K562 (cell line): ENCODE measurements around the gene BICC1. TPM values are rescaled to one million over a fixed set of nuclear protein-coding genes. Genes with fewer than 3 reads are reported as not detected.

Experiments used
- EGR1 ChIP-seq: fragments of 450-650 bp; conservative IDR thresholded peaks from 2 replicates; pipeline ENCODE4 v1.6.1; 2017; ENCODE audit warnings: mild to moderate bottlenecking
- MYC ChIP-seq, 2 experiments: fragments of 250-450 bp in 1 of 2; sonication (Bioruptor Pico) in 1 of 2; IDR thresholded peaks; 2 replicates each; pipeline versions ENCODE4 v1.5.1 to v1.6.1; 2012 to 2021; ENCODE audit warnings: low read depth in 2 of 2, borderline replicate concordance in 1 of 2, improper control_type of control experiment in 1 of 2, low read length in 1 of 2, mild to moderate bottlenecking in 1 of 2, moderate library complexity in 1 of 2
- POLR3G ChIP-seq: IDR thresholded peaks from 2 replicates; pipeline ENCODE4 v1.6.1; 2011; ENCODE audit not compliant: insufficient read length, insufficient replicate concordance; ENCODE audit errors: extremely low read depth
- SREBF2 ChIP-seq: sonication (generic); formaldehyde crosslinking; IDR thresholded peaks from 2 replicates; pipeline ENCODE4 v1.4.0; 2020; ENCODE audit warnings: mild to moderate bottlenecking, missing genetic modification reagents
- U2AF2 ChIP-seq: fragments of 200-400 bp; formaldehyde crosslinking; optimal IDR thresholded peaks from 2 replicates; pipeline ENCODE3; 2017; ENCODE audit warnings: low read depth, mild to moderate bottlenecking, low read length
- ZNF121 ChIP-seq: sonication (generic); formaldehyde crosslinking; conservative IDR thresholded peaks from 2 replicates; pipeline ENCODE4 v1.8.0; 2022; ENCODE audit warnings: missing genetic modification reagents
- ZNF133 ChIP-seq: fragments of 250-450 bp; sonication (Bioruptor Pico); IDR thresholded peaks from 2 replicates; pipeline ENCODE4 v1.4.0; 2020; ENCODE audit warnings: mild to moderate bottlenecking
- ZNF3 ChIP-seq: fragments of 250-450 bp; sonication (Bioruptor Pico); IDR thresholded peaks from 2 replicates; pipeline ENCODE4 v1.5.0; 2021; ENCODE audit warnings: mild to moderate bottlenecking, moderate library complexity
- polyA plus RNA-seq, 8 experiments: library from polyadenylated mRNA; depleted of rRNA in 4 of 8; stranded (reverse) in 5 of 8; unstranded in 3 of 8; fragments of >200 nt; fragmentation: Nextera tagmentation in 2 of 8; fragmentation: Illumina TruSeq in 1 of 8; extraction: Ambion mirVana in 2 of 8; extraction: Trizol in 1 of 8; gene quantifications; 2 replicates each; pipeline versions ENCODE4 v1.2.1 to v1.2.3, GENCODE V29; 2011 to 2014; ENCODE audit warnings: inconsistent platforms in 1 of 8, missing spikeins in 1 of 8
- total RNA-seq, 7 experiments: library from RNA; depleted of rRNA in 6 of 7; stranded (reverse); fragments of >200 nt in 6 of 7; fragmentation: Illumina TruSeq in 2 of 7; extraction: Trizol in 2 of 7; gene quantifications; 2 replicates each; pipeline versions ENCODE4 v1.2.1 to v1.2.3, GENCODE V29; 2011 to 2021; ENCODE audit warnings: low replicate concordance in 1 of 7
- TF ChIP-seq, protein P1 (sequence below): fragments of 200-600 bp; sonication (generic); IDR thresholded peaks from one replicate; pipeline ENCODE4 v1.6.1; 2012; ENCODE audit warnings: mild to moderate bottlenecking, low read depth, low read length, inconsistent platforms
- TF ChIP-seq, protein P2 (sequence below): fragments of 450-650 bp; IDR thresholded peaks from 2 replicates; pipeline ENCODE4 v1.6.1; 2016; ENCODE audit warnings: borderline replicate concordance

The BICC1 gene
- total and polyA plus RNA-seq, 9 of the 15 experiments (the other 6 are each of a cell fraction or from before 2014, with no cell fraction given) = not detected

DNA sequence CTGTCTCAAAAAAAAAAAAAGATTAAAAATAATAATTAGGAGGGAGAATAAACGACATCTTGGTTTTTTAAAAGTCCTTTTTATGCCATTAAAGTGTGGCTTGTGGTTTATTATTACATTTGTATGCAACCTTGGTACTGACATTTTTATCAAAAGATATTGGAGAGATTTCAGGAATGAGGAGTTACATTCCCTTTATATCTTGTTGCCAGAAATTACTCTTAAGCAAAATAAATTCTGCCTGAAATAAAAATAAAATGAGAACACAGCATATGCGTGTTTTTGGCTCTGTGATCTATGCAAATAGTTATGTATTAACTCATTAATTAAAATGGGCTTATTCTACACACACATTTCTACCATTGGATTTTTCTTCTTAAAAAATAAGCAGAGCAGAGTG lies 202.4 kb downstream of the BICC1 start (continued):
- TF ChIP-seq, protein P1, sequence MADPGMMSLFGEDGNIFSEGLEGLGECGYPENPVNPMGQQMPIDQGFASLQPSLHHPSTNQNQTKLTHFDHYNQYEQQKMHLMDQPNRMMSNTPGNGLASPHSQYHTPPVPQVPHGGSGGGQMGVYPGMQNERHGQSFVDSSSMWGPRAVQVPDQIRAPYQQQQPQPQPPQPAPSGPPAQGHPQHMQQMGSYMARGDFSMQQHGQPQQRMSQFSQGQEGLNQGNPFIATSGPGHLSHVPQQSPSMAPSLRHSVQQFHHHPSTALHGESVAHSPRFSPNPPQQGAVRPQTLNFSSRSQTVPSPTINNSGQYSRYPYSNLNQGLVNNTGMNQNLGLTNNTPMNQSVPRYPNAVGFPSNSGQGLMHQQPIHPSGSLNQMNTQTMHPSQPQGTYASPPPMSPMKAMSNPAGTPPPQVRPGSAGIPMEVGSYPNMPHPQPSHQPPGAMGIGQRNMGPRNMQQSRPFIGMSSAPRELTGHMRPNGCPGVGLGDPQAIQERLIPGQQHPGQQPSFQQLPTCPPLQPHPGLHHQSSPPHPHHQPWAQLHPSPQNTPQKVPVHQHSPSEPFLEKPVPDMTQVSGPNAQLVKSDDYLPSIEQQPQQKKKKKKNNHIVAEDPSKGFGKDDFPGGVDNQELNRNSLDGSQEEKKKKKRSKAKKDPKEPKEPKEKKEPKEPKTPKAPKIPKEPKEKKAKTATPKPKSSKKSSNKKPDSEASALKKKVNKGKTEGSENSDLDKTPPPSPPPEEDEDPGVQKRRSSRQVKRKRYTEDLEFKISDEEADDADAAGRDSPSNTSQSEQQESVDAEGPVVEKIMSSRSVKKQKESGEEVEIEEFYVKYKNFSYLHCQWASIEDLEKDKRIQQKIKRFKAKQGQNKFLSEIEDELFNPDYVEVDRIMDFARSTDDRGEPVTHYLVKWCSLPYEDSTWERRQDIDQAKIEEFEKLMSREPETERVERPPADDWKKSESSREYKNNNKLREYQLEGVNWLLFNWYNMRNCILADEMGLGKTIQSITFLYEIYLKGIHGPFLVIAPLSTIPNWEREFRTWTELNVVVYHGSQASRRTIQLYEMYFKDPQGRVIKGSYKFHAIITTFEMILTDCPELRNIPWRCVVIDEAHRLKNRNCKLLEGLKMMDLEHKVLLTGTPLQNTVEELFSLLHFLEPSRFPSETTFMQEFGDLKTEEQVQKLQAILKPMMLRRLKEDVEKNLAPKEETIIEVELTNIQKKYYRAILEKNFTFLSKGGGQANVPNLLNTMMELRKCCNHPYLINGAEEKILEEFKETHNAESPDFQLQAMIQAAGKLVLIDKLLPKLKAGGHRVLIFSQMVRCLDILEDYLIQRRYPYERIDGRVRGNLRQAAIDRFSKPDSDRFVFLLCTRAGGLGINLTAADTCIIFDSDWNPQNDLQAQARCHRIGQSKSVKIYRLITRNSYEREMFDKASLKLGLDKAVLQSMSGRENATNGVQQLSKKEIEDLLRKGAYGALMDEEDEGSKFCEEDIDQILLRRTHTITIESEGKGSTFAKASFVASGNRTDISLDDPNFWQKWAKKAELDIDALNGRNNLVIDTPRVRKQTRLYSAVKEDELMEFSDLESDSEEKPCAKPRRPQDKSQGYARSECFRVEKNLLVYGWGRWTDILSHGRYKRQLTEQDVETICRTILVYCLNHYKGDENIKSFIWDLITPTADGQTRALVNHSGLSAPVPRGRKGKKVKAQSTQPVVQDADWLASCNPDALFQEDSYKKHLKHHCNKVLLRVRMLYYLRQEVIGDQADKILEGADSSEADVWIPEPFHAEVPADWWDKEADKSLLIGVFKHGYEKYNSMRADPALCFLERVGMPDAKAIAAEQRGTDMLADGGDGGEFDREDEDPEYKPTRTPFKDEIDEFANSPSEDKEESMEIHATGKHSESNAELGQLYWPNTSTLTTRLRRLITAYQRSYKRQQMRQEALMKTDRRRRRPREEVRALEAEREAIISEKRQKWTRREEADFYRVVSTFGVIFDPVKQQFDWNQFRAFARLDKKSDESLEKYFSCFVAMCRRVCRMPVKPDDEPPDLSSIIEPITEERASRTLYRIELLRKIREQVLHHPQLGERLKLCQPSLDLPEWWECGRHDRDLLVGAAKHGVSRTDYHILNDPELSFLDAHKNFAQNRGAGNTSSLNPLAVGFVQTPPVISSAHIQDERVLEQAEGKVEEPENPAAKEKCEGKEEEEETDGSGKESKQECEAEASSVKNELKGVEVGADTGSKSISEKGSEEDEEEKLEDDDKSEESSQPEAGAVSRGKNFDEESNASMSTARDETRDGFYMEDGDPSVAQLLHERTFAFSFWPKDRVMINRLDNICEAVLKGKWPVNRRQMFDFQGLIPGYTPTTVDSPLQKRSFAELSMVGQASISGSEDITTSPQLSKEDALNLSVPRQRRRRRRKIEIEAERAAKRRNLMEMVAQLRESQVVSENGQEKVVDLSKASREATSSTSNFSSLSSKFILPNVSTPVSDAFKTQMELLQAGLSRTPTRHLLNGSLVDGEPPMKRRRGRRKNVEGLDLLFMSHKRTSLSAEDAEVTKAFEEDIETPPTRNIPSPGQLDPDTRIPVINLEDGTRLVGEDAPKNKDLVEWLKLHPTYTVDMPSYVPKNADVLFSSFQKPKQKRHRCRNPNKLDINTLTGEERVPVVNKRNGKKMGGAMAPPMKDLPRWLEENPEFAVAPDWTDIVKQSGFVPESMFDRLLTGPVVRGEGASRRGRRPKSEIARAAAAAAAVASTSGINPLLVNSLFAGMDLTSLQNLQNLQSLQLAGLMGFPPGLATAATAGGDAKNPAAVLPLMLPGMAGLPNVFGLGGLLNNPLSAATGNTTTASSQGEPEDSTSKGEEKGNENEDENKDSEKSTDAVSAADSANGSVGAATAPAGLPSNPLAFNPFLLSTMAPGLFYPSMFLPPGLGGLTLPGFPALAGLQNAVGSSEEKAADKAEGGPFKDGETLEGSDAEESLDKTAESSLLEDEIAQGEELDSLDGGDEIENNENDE = no peak
- TF ChIP-seq U2AF2 = no peak
- TF ChIP-seq POLR3G = no peak
- TF ChIP-seq SREBF2 (CRISPR knock-in tag) = no peak
- TF ChIP-seq MYC (IDR thresholded peaks at IDR 0.05; ENCODE audit: low read depth, low read length) = no peak
- no peak for TF ChIP-seq MYC (CRISPR knock-in tag; IDR thresholded peaks at IDR 0.05; ENCODE audit: borderline replicate concordance, low read depth)
- TF ChIP-seq, protein P2, sequence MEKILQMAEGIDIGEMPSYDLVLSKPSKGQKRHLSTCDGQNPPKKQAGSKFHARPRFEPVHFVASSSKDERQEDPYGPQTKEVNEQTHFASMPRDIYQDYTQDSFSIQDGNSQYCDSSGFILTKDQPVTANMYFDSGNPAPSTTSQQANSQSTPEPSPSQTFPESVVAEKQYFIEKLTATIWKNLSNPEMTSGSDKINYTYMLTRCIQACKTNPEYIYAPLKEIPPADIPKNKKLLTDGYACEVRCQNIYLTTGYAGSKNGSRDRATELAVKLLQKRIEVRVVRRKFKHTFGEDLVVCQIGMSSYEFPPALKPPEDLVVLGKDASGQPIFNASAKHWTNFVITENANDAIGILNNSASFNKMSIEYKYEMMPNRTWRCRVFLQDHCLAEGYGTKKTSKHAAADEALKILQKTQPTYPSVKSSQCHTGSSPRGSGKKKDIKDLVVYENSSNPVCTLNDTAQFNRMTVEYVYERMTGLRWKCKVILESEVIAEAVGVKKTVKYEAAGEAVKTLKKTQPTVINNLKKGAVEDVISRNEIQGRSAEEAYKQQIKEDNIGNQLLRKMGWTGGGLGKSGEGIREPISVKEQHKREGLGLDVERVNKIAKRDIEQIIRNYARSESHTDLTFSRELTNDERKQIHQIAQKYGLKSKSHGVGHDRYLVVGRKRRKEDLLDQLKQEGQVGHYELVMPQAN = no peak
- no peak for TF ChIP-seq ZNF3 (CRISPR knock-in tag)
- no peak for TF ChIP-seq EGR1
- TF ChIP-seq ZNF121 (CRISPR knock-in tag) = no peak
- TF ChIP-seq ZNF133 (CRISPR knock-in tag) = no peak
